ENCODE measurements around the gene RIPOR3. TPM values are rescaled to one million over a fixed set of nuclear protein-coding genes. Genes with fewer than 3 reads are reported as not detected.

Gene RIPOR3
- total RNA-seq, 1 experiment from 2014 or later = 7.4 TPM

GRCh38 chr20:50668798-50669197, 22.5 kb downstream of the RIPOR3 start:
- in situ Hi-C loops (cut with HindIII; ENCODE audit: low sequenced_read_pairs) = no loop called here
- no peak for DNase-seq (ENCODE audit: low spot score)

GRCh38 chr20:50668326-50668725, 23.0 kb downstream of the RIPOR3 start:
- DNase-seq (ENCODE audit: low spot score) = no peak
- in situ Hi-C loops (cut with HindIII; ENCODE audit: low sequenced_read_pairs) = no loop called here

DNA sequence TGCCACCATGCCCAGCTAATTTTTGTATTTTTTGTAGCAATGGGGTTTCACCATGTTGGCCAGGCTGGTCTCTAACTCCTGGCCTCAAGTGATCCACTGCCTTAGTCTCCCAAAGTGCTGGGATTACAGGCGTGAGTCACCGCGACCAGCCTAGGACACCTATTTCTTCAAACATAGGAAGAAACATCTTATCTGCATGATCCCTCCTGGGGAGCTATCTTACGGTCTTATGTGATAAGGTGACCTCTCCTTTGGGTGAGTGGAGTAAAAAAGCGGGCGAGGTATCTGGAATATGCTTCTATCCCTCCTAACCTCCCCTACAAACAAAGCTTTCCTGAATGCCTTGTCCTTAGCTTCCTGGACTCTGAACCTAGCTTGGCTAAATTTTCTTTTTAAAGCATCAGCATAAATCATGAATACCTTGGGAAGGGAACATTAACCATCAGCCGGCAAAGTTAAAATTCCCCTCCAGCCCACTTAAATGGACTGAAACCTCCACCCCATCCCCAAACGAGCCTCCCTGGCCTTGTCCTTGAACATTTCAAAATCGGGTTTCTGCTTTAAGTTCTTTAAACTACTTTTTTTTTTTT, 24.5 kb downstream of the RIPOR3 start:
- in situ Hi-C loops (cut with HindIII; ENCODE audit: low sequenced_read_pairs) = no loop called here
- no peak for DNase-seq (ENCODE audit: low spot score)

GRCh38 chr20:50664254-50664653, 27.1 kb downstream of the RIPOR3 start:
- DNase-seq (ENCODE audit: low spot score) = no peak
- in situ Hi-C loops (cut with HindIII; ENCODE audit: low sequenced_read_pairs) = no loop called here

- in situ Hi-C loops (cut with HindIII; ENCODE audit: low sequenced_read_pairs) = no loop called here
- DNase-seq (ENCODE audit: low spot score) = peak; percentile 41
Measured at GRCh38 chr20:50663095-50663821, 28.1 kb downstream of the RIPOR3 start.

DNA sequence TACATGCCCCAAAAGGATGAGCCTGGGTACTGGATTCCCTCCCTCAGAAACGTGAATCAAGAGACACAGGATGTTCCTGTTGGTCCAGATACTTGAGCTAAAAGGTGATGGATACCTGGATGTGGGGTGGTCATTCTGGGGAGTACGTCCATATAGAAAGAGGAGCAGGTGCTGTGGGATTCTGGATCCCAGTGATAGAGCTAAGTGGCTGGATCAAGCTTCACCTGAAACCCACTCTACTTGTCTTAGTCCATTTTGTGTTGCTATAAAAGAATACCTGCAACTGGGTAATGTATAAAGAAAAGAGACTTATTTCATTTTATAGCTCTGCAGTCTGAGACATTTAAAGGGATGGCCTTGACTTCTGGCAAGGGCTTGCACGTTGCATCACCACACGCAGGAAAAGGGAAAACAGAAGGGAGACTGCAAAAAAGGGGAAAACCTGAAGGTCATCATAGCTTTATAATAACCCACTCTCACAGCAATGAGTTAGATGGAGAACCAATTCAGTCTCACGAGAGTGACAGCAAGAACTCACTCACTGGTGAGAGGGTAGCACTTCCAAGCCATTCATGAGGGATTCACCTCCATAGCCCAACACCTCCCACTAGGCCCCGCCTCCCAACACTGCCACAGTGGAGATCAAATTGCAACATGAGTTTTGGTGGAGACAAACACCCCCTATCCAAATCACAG, 31.2 kb downstream of the RIPOR3 start:
- DNase-seq (ENCODE audit: low spot score) = no peak
- in situ Hi-C loops (cut with HindIII; ENCODE audit: low sequenced_read_pairs) = no loop called here

- in situ Hi-C loops (cut with HindIII; ENCODE audit: low sequenced_read_pairs) = no loop called here
- DNase-seq (ENCODE audit: low spot score) = peak; percentile 93
Measured at GRCh38 chr20:50658804-50659380, 32.5 kb downstream of the RIPOR3 start.

DNA sequence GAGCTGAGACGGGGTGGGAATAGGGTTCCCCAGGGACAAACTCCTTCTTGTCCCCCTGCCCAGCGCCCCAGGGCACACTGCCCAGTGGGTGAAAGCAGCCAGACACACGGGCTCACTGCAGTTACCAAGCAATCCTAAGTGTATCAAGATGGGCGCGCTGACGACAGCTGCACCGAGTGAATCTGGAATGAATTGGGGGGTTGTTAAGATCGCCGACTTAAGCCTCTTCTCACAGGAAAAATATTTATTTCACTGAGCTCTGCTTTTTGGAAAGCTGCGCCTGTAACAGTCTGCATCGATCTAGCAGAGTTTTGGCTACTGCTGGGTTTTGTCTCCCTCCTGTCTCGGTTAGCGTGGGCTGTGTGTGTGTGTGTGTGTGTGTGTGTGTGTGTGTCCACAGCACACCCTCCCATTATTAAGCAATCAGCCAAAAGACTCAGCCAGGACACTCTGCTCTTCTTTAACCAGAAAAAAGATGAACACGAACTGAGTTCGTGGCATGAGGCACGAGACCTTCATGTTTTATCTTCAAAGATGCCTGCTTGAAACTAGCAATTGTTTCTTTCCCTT, 35.9 kb downstream of the RIPOR3 start:
- DNase-seq (ENCODE audit: low spot score) = no peak
- in situ Hi-C loops (cut with HindIII; ENCODE audit: low sequenced_read_pairs) = no loop called here

- in situ Hi-C loops (cut with HindIII; ENCODE audit: low sequenced_read_pairs) = no loop called here
Measured at GRCh38 chr20:50654904-50655303, 36.4 kb downstream of the RIPOR3 start.

GRCh38 chr20:50652702-50653294, 38.5 kb downstream of the RIPOR3 start:
- in situ Hi-C loops (cut with HindIII; ENCODE audit: low sequenced_read_pairs) = no loop called here
- no peak for DNase-seq (ENCODE audit: low spot score)

More at GRCh38 chr20:50654904-50655303, 36.4 kb downstream of the RIPOR3 start:
- DNase-seq (ENCODE audit: low spot score) = no peak

DNA sequence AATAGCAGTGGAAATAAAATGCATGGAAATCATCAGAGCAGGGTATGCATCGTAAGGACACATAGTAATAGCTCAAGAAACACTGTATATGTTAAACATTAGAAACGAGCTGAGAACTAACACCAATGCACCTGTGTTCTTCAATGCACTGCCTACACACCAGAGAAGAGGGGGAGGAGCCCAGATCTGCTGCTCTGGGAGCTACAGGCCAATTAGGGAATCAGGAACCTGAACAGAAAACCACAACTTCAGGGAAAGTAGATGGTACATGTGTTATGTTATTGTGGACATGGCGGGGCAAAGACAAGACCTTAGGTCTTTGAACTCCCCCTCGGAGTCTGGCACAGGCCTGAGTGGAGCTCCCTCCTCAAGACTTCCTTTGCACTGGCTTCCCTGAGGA, 39.7 kb downstream of the RIPOR3 start:
- no peak for DNase-seq (ENCODE audit: low spot score)
- in situ Hi-C loops (cut with HindIII; ENCODE audit: low sequenced_read_pairs) = no loop called here

DNA sequence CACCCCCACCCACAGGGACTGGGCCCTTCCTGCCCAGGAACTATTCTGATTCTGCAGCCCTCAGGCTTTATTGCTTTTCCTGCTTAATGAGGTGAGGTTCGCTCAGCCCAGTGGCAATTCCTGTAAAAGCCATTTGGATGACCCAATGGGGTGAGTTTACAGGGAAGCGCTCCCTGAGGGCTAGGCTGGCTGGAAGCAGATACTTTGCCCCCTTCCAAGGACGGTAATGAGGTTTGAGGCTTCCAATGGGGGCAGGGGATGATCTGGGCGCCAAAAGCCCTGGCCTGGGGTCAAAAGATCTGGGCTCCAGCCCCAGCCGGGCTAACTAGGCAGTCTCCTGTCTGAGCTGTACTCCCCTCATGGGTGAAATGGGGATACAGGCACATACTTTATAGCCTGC, 41.8 kb downstream of the RIPOR3 start:
- in situ Hi-C loops (cut with HindIII; ENCODE audit: low sequenced_read_pairs) = loop anchor here (10.0 kb wide), 1 partner anchor 65 kb away; no protein-coding TSS in a partner anchor
- no peak for DNase-seq (ENCODE audit: low spot score)

- DNase-seq (ENCODE audit: low spot score) = no peak
- in situ Hi-C loops (cut with HindIII; ENCODE audit: low sequenced_read_pairs) = loop anchor here (10.0 kb wide), 1 partner anchor 66 kb away; no protein-coding TSS in a partner anchor
Measured at GRCh38 chr20:50648651-50649050, 42.7 kb downstream of the RIPOR3 start.

DNA sequence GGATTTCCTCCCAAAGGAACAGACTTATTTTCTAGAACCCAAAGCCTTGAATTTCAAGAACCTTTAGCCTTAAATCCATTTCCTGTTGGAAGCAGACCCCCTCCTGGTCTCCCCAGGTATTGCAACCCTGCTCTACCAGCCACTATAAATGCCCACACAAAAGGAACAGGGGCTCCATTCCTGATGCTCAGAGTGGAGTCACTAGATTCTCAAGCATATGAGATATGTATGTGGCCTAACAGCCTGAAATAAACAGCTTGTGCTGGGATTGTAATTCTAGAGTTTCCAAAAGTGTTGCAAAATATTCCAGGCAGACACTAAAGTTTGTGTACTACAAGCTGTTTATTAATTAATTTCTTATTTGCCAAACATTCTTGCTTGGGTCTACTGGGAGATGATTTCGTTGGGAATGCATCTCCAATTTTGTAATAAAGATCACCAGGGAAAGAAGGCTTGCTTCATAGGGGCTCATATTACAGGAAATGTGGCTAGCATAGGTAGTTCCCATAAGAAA, 44.8 kb downstream of the RIPOR3 start:
- DNase-seq (ENCODE audit: low spot score) = no peak
- in situ Hi-C loops (cut with HindIII; ENCODE audit: low sequenced_read_pairs) = loop anchor here (10.0 kb wide), 1 partner anchor 68 kb away; no protein-coding TSS in a partner anchor

DNA sequence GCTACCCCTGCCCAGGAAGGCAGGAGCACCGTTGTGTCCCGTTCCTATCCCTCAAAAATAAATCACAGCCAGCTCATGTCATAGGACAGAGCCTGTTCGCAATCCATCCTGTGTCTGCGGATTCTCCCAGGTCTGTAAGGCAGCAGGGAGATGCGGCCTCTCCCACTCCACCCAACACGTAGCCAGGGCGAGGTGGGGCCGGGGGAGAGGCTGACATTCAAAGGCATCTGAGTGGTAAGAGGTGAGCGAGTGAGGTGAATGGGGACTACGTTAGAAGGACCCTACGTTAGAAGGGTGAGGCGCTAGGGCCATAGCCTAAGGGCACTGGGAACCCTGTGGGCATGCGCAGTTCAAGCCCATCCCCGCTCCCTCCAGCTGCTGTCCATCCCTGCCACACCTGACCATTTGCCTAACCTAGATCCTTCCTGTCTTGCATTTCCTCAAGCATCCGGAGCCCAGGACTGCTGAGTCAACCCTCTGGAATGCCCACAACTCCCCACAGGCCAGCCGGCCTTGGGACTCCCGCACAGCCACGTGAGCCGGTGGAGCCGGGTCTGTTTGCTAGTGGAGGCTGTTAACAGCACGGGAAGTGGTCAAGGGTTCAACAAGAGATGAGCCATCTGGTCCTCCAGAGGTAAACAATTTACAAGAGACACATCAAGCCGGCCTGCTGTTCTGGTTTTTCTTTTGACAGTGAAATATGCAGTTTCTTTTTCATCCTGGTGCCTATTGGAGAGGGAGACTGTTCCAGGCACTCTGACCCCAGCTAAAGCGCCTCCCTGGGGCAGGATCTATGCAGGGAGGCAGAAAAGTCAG, 45.9 kb downstream of the RIPOR3 start:
- in situ Hi-C loops (cut with HindIII; ENCODE audit: low sequenced_read_pairs) = loop anchor here (10.0 kb wide), 1 partner anchor 69 kb away; no protein-coding TSS in a partner anchor
- DNase-seq (ENCODE audit: low spot score) = peak; percentile 62

GRCh38 chr20:50642288-50642803, 49.0 kb downstream of the RIPOR3 start:
- peak; percentile 55 for DNase-seq (ENCODE audit: low spot score)
- in situ Hi-C loops (cut with HindIII; ENCODE audit: low sequenced_read_pairs) = loop anchor here (10.0 kb wide), 1 partner anchor 72 kb away; no protein-coding TSS in a partner anchor

DNA sequence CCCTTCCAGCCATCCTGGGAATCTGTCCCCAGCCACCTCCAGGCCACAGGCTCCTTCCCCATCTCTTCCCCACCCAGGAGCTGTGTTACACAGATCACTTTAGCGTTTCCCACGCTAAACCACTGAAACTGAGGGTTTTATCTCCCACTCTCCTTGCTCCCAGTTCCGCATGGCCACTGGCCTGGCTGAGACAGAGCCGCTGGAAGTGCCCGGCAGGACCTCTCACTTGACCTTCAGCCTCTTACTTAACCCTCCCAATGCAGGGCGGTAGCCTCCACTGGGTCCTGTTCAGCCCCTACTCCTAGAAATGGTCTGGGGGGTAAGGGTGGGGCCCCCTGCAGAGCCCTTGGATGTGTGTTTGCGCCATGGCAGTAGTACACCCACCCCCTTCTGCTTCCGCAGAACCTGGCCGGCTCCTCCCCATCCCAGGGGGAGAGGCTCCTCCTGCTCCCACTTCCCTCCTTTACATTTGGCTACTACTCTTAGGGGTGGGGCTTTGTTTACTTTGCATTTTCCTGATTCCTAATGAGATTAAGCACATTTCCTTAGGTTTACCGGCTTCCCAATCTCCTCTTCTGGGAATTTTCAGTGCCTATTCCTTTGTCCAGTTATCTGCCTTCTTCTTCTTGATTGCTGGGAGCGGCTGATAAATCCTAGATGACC, 49.6 kb downstream of the RIPOR3 start:
- peak; percentile 51 for DNase-seq (ENCODE audit: low spot score)
- in situ Hi-C loops (cut with HindIII; ENCODE audit: low sequenced_read_pairs) = loop anchor here (10.0 kb wide), 1 partner anchor 73 kb away; no protein-coding TSS in a partner anchor
